Fibroblast of lung (primary cell): ENCODE measurements around the gene ARID1B. TPM values are rescaled to one million over a fixed set of nuclear protein-coding genes. Genes with fewer than 3 reads are reported as not detected.

Source experiments
- DNase-seq, 2 donors: peaks; one replicate each; pipeline versions ENCODE4 v3.0.0 to v3.0.0-alpha.2; 2010; ENCODE audit warnings: low read depth in 2 of 2
- H2AFZ ChIP-seq: 2 replicates; pipeline ENCODE4 v1.5.1; 2012; ENCODE audit warnings: low read length, control low read depth, inconsistent platforms
- H3K27ac ChIP-seq: 2 replicates; pipeline ENCODE4 v1.5.1; 2011; ENCODE audit warnings: low read length, control low read depth; ENCODE audit not compliant: insufficient read depth
- H3K27me3 ChIP-seq: 2 replicates; pipeline ENCODE4 v1.5.1; 2011; ENCODE audit warnings: mild to moderate bottlenecking, low read length; ENCODE audit not compliant: control insufficient read depth, insufficient read depth
- H3K36me3 ChIP-seq: 2 replicates; pipeline ENCODE4 v1.5.1; 2011; ENCODE audit warnings: low read length; ENCODE audit not compliant: control insufficient read depth, insufficient read depth
- H3K4me1 ChIP-seq: 2 replicates; pipeline ENCODE4 v1.5.1; 2011; ENCODE audit warnings: low read length; ENCODE audit not compliant: control insufficient read depth, insufficient read depth; ENCODE audit errors: extremely low read depth
- H3K4me2 ChIP-seq: 2 replicates; pipeline ENCODE4 v1.5.1; 2011; ENCODE audit warnings: low read length, control low read depth; ENCODE audit not compliant: insufficient read depth; ENCODE audit errors: extremely low read depth
- H3K4me3 ChIP-seq, 4 experiments: fragments of 200-600 bp in 1 of 4; sonication (generic) in 1 of 4; replicated peaks in 1 of 4; 2 replicates each; pipeline ENCODE4 v1.5.1; 2011 to 2016; ENCODE audit warnings: low read length in 4 of 4, low read depth in 3 of 4, mild to moderate bottlenecking in 3 of 4, control low read depth in 2 of 4, inconsistent platforms in 1 of 4, mixed read lengths in 1 of 4; ENCODE audit not compliant: insufficient read depth in 1 of 4; ENCODE audit errors: control extremely low read depth in 1 of 4
- H3K79me2 ChIP-seq: 2 replicates; pipeline ENCODE4 v1.5.1; 2012; ENCODE audit warnings: mild to moderate bottlenecking, low read length, inconsistent platforms; ENCODE audit not compliant: control insufficient read depth, insufficient read depth
- H3K9ac ChIP-seq: 2 replicates; pipeline ENCODE4 v1.5.1; 2011; ENCODE audit warnings: mild to moderate bottlenecking, low read length, control low read depth; ENCODE audit not compliant: insufficient read depth
- H3K9me3 ChIP-seq: 2 replicates; pipeline ENCODE4 v1.5.1; 2012; ENCODE audit warnings: low read depth, low read length; ENCODE audit not compliant: control insufficient read depth, insufficient read depth
- H4K20me1 ChIP-seq: 2 replicates; pipeline ENCODE4 v1.5.1; 2011; ENCODE audit warnings: low read length; ENCODE audit not compliant: control insufficient read depth, insufficient read depth; ENCODE audit errors: extremely low read depth
- CTCF ChIP-seq, 2 donors: IDR thresholded peaks in 1 of 2; conservative IDR thresholded peaks in 1 of 2; 1 replicate in 1 of 2; 2 replicates in 1 of 2; pipeline ENCODE4 v1.5.1; 2011 to 2012; ENCODE audit warnings: low read length in 2 of 2, control low read depth in 1 of 2, inconsistent platforms in 1 of 2, low read depth in 1 of 2, mild to moderate bottlenecking in 1 of 2
- EZH2 ChIP-seq: IDR thresholded peaks from 2 replicates; pipeline ENCODE4 v1.5.1; 2012; ENCODE audit warnings: low read length, control low read depth, mild to moderate bottlenecking; ENCODE audit errors: missing control alignments
- polyA plus RNA-seq, 2 donors: library from polyadenylated mRNA; depleted of rRNA in 1 of 2; stranded (reverse) in 1 of 2; unstranded in 1 of 2; fragments of >200 nt; gene quantifications; 2 replicates each; pipeline ENCODE4 v1.2.1, GENCODE V29; 2011 to 2012; ENCODE audit warnings: missing spikeins in 1 of 2
- total RNA-seq: library from RNA; depleted of rRNA; stranded (reverse); fragments of >200 nt; gene quantifications from 2 replicates; pipeline ENCODE4 v1.2.1, GENCODE V29; 2014

The ARID1B gene
- total and polyA plus RNA-seq, 2 donors (not counting 1 experiment from before 2014, with no cell fraction given): 15.4 to 41.9 TPM

DNA sequence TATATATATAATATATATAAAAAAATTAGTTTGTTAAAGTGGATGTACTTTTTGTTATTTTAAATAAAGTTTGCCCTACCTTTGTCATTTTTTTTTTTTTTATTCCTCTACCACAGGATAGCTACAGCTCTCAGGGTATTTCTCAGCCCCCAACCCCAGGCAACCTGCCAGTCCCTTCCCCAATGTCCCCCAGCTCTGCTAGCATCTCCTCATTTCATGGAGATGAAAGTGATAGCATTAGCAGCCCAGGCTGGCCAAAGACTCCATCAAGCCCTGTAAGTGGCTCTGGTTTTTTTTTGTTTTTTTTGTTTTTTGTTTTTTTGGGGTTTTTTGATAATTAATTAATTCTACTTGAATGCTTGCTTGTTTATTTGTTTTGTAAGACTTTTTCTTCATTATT is 397.6 kb downstream of the ARID1B start:
- no peaks in the 10 kb centered on the region for H3K79me2 ChIP-seq
- no peak overlapping the region for H3K4me2 ChIP-seq
- no peak for DNase-seq
- TF ChIP-seq CTCF (conservative IDR thresholded peaks at IDR 0.05 in 1 of 2, IDR thresholded peaks at IDR 0.05 in 1 of 2; ENCODE audit: low read depth in 1 of 2, low read length in 2 of 2) (no peak), EZH2 (no peak)
- H3K27ac ChIP-seq: no peak overlapping the region
- no peaks in the 10 kb centered on the region for H3K27me3 ChIP-seq
- H3K36me3 ChIP-seq: no peaks in the 10 kb centered on the region
- no peaks in the 10 kb centered on the region for H3K9me3 ChIP-seq
- H4K20me1 ChIP-seq: no peaks in the 10 kb centered on the region
- H3K4me3 ChIP-seq: no peak overlapping the region
- no peak overlapping the region for H2AFZ ChIP-seq
- no peak overlapping the region for H3K9ac ChIP-seq
- no peaks in the 10 kb centered on the region for H3K4me1 ChIP-seq

DNA sequence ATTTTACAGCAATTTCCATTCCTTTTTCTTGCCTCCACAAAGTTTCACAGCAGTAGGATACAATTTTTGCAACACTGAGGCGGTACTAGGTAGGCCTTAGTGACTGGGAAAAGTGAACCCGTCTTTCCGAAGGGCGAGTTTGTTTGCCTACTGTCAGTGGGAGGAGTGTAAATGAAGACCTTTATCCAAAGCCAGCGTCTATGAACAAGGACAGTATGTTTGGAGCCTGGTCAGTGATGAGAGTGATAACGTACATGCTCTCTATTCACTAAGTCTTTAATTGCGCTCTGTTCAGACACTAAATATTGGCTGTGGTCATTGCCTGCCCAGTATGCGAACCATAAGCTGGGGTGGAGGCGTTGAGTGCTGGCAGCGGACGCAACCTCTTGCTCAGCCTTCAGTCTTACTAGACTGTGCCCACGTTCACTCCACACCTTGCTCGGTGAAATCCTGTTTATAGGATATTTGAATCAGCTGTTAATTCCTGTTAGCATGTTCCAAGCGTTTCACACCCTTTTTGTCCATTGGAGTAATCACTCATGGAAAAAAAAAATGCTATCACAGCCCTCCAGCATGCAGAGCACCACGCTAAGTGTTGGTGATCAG is 400.7 kb downstream of the ARID1B start:
- no peak for TF ChIP-seq EZH2
- TF ChIP-seq CTCF (conservative IDR thresholded peaks at IDR 0.05 in 1 of 2, IDR thresholded peaks at IDR 0.05 in 1 of 2; ENCODE audit: low read depth in 1 of 2, low read length in 2 of 2): no peak
- Histone ChIP-seq H3K4me1 (no peaks in the 10 kb centered on the region), H3K9ac (no peak overlapping the region), H3K27me3 (no peaks in the 10 kb centered on the region), H3K79me2 (no peaks in the 10 kb centered on the region), H2AFZ (no peak overlapping the region), H3K4me2 (no peak overlapping the region), H3K36me3 (no peaks in the 10 kb centered on the region), H3K27ac (no peak overlapping the region), H3K4me3 (no peak overlapping the region), H4K20me1 (no peaks in the 10 kb centered on the region), H3K9me3 (no peaks in the 10 kb centered on the region)
- no peak for DNase-seq

- Histone ChIP-seq H3K9me3 (no peaks in the 10 kb centered on the region), H3K27ac (no peak overlapping the region), H3K4me1 (peaks cover 2% of the 10 kb centered on the region), H3K36me3 (peaks cover 5% of the 10 kb centered on the region), H3K4me2 (no peak overlapping the region), H3K27me3 (no peaks in the 10 kb centered on the region), H2AFZ (no peak overlapping the region), H3K9ac (no peak overlapping the region), H3K79me2 (no peaks in the 10 kb centered on the region), H4K20me1 (no peaks in the 10 kb centered on the region), H3K4me3 (no peak overlapping the region)
- TF ChIP-seq CTCF (conservative IDR thresholded peaks at IDR 0.05 in 1 of 2, IDR thresholded peaks at IDR 0.05 in 1 of 2; ENCODE audit: low read depth in 1 of 2, low read length in 2 of 2) (no peak), EZH2 (no peak)
- DNase-seq: no peak
Observed at GRCh38 chr6:157181649-157182048, 404.5 kb downstream of the ARID1B start.
